ENCODE results near the gene PTBP3. TPM values are rescaled to one million over a fixed set of nuclear protein-coding genes. Genes with fewer than 3 reads are reported as not detected.
"Not testable (repeated sequence)": the region's sequence is repeated elsewhere in the genome, so short reads cannot be mapped to it uniquely, and the experiment has no call there.

PTBP3 gene
- polyA plus RNA-seq, 3 donors = 33.6 to 68.3 (median 51.4) TPM

GRCh38 chr9:112285056-112285455 is 48.4 kb downstream of the PTBP3 start:
- DNase-seq = peak; percentile 3 to 12 (median 4)
- WGBS (ENCODE audit: insufficient coverage) = no CpG with 5 or more reads among the region's 2 CpGs
- Histone ChIP-seq H3K4me3 (replicated peaks in 1 of 3; ENCODE audit: low read depth in 2 of 3, low read length in 3 of 3) (no peak overlapping the region), H3K4me1 (ENCODE audit: control insufficient read depth in 1 of 2, insufficient read depth in 2 of 2, low read length in 2 of 2) (no peaks in the 10 kb centered on the region), H3K27ac (ENCODE audit: low read depth in 1 of 2, low read length in 2 of 2) (peak overlapping the region in 1 of 2 donors; percentile 31), H3K9me3 (replicated peaks in 1 of 2; ENCODE audit: control insufficient read depth in 1 of 2, insufficient read depth in 1 of 2, low read length in 2 of 2) (peaks cover 22 to 40% of the 10 kb centered on the region in 2 donors), H2AFZ (ENCODE audit: insufficient read depth, low read depth, low read length, poor library complexity, severe bottlenecking) (no peak overlapping the region), H3K4me2 (replicated peaks; ENCODE audit: extremely low read depth, low read length, poor library complexity, severe bottlenecking) (no peak overlapping the region), H3K79me2 (ENCODE audit: insufficient read depth, low read length) (peaks cover 98% of the 10 kb centered on the region), H3K36me3 (replicated peaks in 1 of 2; ENCODE audit: control insufficient read depth in 1 of 2, insufficient read depth in 2 of 2, low read length in 2 of 2) (peaks cover 15 to 66% of the 10 kb centered on the region in 2 donors), H4K20me1 (ENCODE audit: insufficient read depth, low read length) (peaks cover 65% of the 10 kb centered on the region), H3K9ac (ENCODE audit: insufficient read depth, low read length, poor library complexity, severe bottlenecking) (no peak overlapping the region), H3K27me3 (ENCODE audit: control insufficient read depth in 2 of 2, insufficient read depth in 2 of 2, low read length in 2 of 2) (no peaks in the 10 kb centered on the region)
- Mint-ChIP-seq H3K27me3 (ENCODE audit: low read depth in 3 of 3) (no peaks in the 10 kb centered on the region), H3K9me3 (peaks cover 25 to 46% (median 38%) of the 10 kb centered on the region in 7 donors), H3K4me1 (peaks cover 7% of the 10 kb centered on the region), H3K27ac (peak overlapping the region in 5 of 7 donors; percentile 25 to 46 (median 36)), H3K4me3 (no peak overlapping the region), H3K36me3 (peaks cover 48 to 60% of the 10 kb centered on the region in 2 donors)
- TF ChIP-seq CTCF (IDR thresholded peaks at IDR 0.05) = no peak
- intact Hi-C loops (cut with micrococcal nuclease) = loop anchor here in 1 of 2 donors (10.0 kb wide), 1 partner anchor 60 kb away; no protein-coding TSS in a partner anchor

GRCh38 chr9:112283582-112284253 is 49.7 kb downstream of the PTBP3 start:
- Histone ChIP-seq H3K9ac (ENCODE audit: insufficient read depth, low read length, poor library complexity, severe bottlenecking) (no peak overlapping the region), H2AFZ (ENCODE audit: insufficient read depth, low read depth, low read length, poor library complexity, severe bottlenecking) (no peak overlapping the region), H3K4me1 (ENCODE audit: control insufficient read depth in 1 of 2, insufficient read depth in 2 of 2, low read length in 2 of 2) (no peaks in the 10 kb centered on the region), H3K79me2 (ENCODE audit: insufficient read depth, low read length) (peaks cover 98% of the 10 kb centered on the region), H3K4me3 (replicated peaks in 1 of 3; ENCODE audit: low read depth in 2 of 3, low read length in 3 of 3) (no peak overlapping the region), H4K20me1 (ENCODE audit: insufficient read depth, low read length) (peaks cover 69% of the 10 kb centered on the region), H3K27me3 (ENCODE audit: control insufficient read depth in 2 of 2, insufficient read depth in 2 of 2, low read length in 2 of 2) (no peaks in the 10 kb centered on the region), H3K4me2 (replicated peaks; ENCODE audit: extremely low read depth, low read length, poor library complexity, severe bottlenecking) (no peak overlapping the region), H3K9me3 (replicated peaks in 1 of 2; ENCODE audit: control insufficient read depth in 1 of 2, insufficient read depth in 1 of 2, low read length in 2 of 2) (peaks cover 22 to 40% of the 10 kb centered on the region in 2 donors), H3K27ac (ENCODE audit: low read depth in 1 of 2, low read length in 2 of 2) (no peak overlapping the region), H3K36me3 (replicated peaks in 1 of 2; ENCODE audit: control insufficient read depth in 1 of 2, insufficient read depth in 2 of 2, low read length in 2 of 2) (peaks cover 8 to 52% of the 10 kb centered on the region in 2 donors)
- Mint-ChIP-seq H3K27me3 (ENCODE audit: low read depth in 3 of 3) (no peaks in the 10 kb centered on the region), H3K9me3 (peaks cover 25 to 46% (median 36%) of the 10 kb centered on the region in 7 donors), H3K36me3 (peaks cover 42 to 52% of the 10 kb centered on the region in 2 donors), H3K4me3 (no peak overlapping the region), H3K4me1 (peaks cover 7% of the 10 kb centered on the region), H3K27ac (peak overlapping the region in 2 of 7 donors; percentile 4 to 53)
- intact Hi-C loops (cut with micrococcal nuclease) = loop anchor here in 1 of 2 donors (10.0 kb wide), 1 partner anchor 59 kb away; no protein-coding TSS in a partner anchor
- no peak for TF ChIP-seq CTCF (IDR thresholded peaks at IDR 0.05)
- 96% methylated on average over 3 of the region's 6 CpGs for WGBS (ENCODE audit: insufficient coverage)
- DNase-seq = no peak

- H3K27ac ChIP-seq (ENCODE audit: low read depth in 1 of 2, low read length in 2 of 2); H3K27me3 Mint-ChIP-seq (ENCODE audit: low read depth in 3 of 3); H3K4me1 ChIP-seq (ENCODE audit: control insufficient read depth in 1 of 2, insufficient read depth in 2 of 2, low read length in 2 of 2); H3K4me2 ChIP-seq (replicated peaks; ENCODE audit: extremely low read depth, low read length, poor library complexity, severe bottlenecking); H3K4me3 ChIP-seq (replicated peaks in 1 of 3; ENCODE audit: low read depth in 2 of 3, low read length in 3 of 3); H3K27me3 ChIP-seq (ENCODE audit: control insufficient read depth in 2 of 2, insufficient read depth in 2 of 2, low read length in 2 of 2); H3K4me3 Mint-ChIP-seq; H2AFZ ChIP-seq (ENCODE audit: insufficient read depth, low read depth, low read length, poor library complexity, severe bottlenecking); H3K9ac ChIP-seq (ENCODE audit: insufficient read depth, low read length, poor library complexity, severe bottlenecking); DNase-seq: not testable (repeated sequence)
- Mint-ChIP-seq H3K9me3 (peaks cover 24 to 44% (median 36%) of the 10 kb centered on the region in 7 donors), H3K36me3 (peaks cover 35 to 43% of the 10 kb centered on the region in 2 donors), H3K4me1 (peaks cover 10% of the 10 kb centered on the region), H3K27ac (peak overlapping the region in 3 of 7 donors; percentile 15 to 49 (median 28))
- Histone ChIP-seq H3K9me3 (replicated peaks in 1 of 2; ENCODE audit: control insufficient read depth in 1 of 2, insufficient read depth in 1 of 2, low read length in 2 of 2) (peaks cover 22 to 40% of the 10 kb centered on the region in 2 donors), H3K79me2 (ENCODE audit: insufficient read depth, low read length) (peaks cover 98% of the 10 kb centered on the region), H4K20me1 (ENCODE audit: insufficient read depth, low read length) (peaks cover 69% of the 10 kb centered on the region), H3K36me3 (replicated peaks in 1 of 2; ENCODE audit: control insufficient read depth in 1 of 2, insufficient read depth in 2 of 2, low read length in 2 of 2) (peaks cover 4 to 43% of the 10 kb centered on the region in 2 donors)
- WGBS (ENCODE audit: insufficient coverage) = no CpG with 5 or more reads among the region's 3 CpGs
- intact Hi-C loops (cut with micrococcal nuclease) = loop anchor here in 1 of 2 donors (10.0 kb wide), 1 partner anchor 58 kb away; no protein-coding TSS in a partner anchor
Measured at GRCh38 chr9:112282841-112283240, 50.6 kb downstream of the PTBP3 start.

Data from CD14-positive monocyte (primary cell).